Adrenal gland (tissue), 5 donors: ENCODE data around the gene KCNH5.

Experiments
- POLR2A ChIP-seq, 2 donors: fragments of 450-650 bp; IDR thresholded peaks; one replicate each; pipeline ENCODE4 v1.6.1; 2017; ENCODE audit warnings: antibody characterized with exemption in 2 of 2, mild to moderate bottlenecking in 2 of 2, moderate library complexity in 1 of 2
- TF ChIP-seq, protein P1 (sequence below), 6 experiments: fragments of 450-650 bp in 4 of 6; fragments of 200-600 bp in 2 of 6; sonication (generic) in 1 of 6; IDR thresholded peaks; 1 replicate in 5 of 6; 2 replicates in 1 of 6; pipeline versions ENCODE4 v1.5.1 to v1.8.0; 2016 to 2021; ENCODE audit warnings: antibody characterized with exemption in 6 of 6, mild to moderate bottlenecking in 2 of 6, moderate library complexity in 1 of 6
- donor health status: DM: no; HTN: no; CAD: no.

DNA sequence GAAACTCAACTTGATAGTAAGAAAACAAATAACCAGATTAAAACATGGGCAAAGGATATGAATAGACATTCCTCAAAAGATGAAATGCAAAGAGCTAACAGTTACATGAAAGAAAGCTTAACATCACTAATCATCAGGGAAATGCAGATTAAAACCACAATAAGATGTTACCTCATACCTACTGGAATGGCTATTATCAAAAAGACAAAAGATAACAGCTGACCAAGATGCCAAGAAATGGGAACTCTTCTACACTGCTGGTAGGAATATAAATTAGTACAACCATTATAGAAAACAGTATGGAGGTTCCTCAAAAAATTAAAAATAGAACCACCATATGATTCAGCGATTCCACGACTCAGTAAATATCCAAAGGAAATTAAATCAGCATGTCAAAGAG, 18.8 kb downstream of the KCNH5 start:
- TF ChIP-seq, protein P1, sequence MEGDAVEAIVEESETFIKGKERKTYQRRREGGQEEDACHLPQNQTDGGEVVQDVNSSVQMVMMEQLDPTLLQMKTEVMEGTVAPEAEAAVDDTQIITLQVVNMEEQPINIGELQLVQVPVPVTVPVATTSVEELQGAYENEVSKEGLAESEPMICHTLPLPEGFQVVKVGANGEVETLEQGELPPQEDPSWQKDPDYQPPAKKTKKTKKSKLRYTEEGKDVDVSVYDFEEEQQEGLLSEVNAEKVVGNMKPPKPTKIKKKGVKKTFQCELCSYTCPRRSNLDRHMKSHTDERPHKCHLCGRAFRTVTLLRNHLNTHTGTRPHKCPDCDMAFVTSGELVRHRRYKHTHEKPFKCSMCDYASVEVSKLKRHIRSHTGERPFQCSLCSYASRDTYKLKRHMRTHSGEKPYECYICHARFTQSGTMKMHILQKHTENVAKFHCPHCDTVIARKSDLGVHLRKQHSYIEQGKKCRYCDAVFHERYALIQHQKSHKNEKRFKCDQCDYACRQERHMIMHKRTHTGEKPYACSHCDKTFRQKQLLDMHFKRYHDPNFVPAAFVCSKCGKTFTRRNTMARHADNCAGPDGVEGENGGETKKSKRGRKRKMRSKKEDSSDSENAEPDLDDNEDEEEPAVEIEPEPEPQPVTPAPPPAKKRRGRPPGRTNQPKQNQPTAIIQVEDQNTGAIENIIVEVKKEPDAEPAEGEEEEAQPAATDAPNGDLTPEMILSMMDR (IDR thresholded peaks at IDR 0.05), result no peak
- TF ChIP-seq POLR2A (IDR thresholded peaks at IDR 0.05), result no peak
